ENCODE measurements around the gene PCDH9.

DNA sequence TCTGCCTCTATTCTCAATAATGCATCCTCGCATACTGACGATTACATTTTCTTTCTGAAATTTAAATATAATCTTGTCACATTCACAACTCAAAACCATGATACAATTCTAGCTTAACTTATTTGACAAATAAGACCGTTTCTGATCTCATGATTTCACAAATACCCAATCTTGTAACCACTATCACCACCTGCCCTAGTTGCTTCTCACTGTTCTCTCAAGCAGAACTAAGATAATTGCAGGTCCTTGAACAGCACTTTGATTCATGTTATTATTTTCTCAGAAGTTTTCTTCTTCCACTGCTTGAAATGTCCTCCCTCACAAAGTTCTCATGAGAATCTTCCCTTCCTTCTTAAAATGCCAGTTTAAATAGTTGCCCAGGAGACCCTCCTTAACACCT is 211.4 kb downstream of the PCDH9 start:
- TF ChIP-seq, protein P1, sequence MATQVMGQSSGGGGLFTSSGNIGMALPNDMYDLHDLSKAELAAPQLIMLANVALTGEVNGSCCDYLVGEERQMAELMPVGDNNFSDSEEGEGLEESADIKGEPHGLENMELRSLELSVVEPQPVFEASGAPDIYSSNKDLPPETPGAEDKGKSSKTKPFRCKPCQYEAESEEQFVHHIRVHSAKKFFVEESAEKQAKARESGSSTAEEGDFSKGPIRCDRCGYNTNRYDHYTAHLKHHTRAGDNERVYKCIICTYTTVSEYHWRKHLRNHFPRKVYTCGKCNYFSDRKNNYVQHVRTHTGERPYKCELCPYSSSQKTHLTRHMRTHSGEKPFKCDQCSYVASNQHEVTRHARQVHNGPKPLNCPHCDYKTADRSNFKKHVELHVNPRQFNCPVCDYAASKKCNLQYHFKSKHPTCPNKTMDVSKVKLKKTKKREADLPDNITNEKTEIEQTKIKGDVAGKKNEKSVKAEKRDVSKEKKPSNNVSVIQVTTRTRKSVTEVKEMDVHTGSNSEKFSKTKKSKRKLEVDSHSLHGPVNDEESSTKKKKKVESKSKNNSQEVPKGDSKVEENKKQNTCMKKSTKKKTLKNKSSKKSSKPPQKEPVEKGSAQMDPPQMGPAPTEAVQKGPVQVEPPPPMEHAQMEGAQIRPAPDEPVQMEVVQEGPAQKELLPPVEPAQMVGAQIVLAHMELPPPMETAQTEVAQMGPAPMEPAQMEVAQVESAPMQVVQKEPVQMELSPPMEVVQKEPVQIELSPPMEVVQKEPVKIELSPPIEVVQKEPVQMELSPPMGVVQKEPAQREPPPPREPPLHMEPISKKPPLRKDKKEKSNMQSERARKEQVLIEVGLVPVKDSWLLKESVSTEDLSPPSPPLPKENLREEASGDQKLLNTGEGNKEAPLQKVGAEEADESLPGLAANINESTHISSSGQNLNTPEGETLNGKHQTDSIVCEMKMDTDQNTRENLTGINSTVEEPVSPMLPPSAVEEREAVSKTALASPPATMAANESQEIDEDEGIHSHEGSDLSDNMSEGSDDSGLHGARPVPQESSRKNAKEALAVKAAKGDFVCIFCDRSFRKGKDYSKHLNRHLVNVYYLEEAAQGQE (IDR thresholded peaks at IDR 0.05; ENCODE audit: insufficient read depth in 1 of 2, low read depth in 2 of 2, low read length in 2 of 2), result no peak
- TF ChIP-seq TAF1 (IDR thresholded peaks at IDR 0.05; ENCODE audit: borderline replicate concordance, insufficient read depth, low read length), result no peak
- TF ChIP-seq POLR2AphosphoS5 (IDR thresholded peaks at IDR 0.05; ENCODE audit: low read depth, low read length), result no peak
